ENCODE measurements around the gene SRGAP2C.
"Not testable (repeated sequence)": the region's sequence is repeated elsewhere in the genome, so short reads cannot be mapped to it uniquely, and the experiment has no call there.

DNA sequence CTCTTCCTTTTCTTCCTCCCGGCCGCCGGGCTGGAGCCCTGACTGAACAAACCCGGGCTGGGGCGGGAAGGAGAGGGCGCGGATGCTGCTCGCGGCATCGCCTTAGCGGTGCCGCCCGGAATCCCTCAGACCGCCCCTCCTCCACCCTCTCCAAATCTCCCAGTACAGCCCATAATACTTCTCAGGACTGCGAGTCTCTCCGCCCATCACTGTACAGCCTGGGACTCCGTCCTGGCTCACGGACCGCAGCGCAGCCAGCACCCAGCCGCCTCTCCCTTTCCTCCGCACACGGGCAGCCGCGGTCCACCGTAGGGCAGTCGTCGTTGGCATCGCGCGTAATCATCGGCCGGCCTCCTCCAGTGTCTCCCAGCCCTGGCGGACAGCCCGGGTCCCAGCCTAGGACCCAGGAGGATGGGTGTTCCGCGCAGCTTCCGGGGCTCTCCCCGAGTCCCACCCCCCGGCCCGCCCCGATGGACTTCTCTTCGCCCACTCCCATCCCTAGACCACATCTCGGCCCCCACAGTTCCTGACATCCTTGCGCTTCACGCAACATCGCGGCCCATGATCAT lies 449 bp downstream of the SRGAP2C start:
- TF ChIP-seq EP300 (IDR thresholded peaks at IDR 0.05); SMC3 (IDR thresholded peaks at IDR 0.05); POLR2A (IDR thresholded peaks at IDR 0.05; ENCODE audit: low read length); NR3C1 (IDR thresholded peaks at IDR 0.05); RCOR1 (IDR thresholded peaks at IDR 0.05; ENCODE audit: low read depth, low read length); BHLHE40 (IDR thresholded peaks at IDR 0.05; ENCODE audit: low read depth, low read length); RARB (CRISPR knock-in tag; IDR thresholded peaks at IDR 0.05): not testable (repeated sequence)
- TF ChIP-seq, protein P1, sequence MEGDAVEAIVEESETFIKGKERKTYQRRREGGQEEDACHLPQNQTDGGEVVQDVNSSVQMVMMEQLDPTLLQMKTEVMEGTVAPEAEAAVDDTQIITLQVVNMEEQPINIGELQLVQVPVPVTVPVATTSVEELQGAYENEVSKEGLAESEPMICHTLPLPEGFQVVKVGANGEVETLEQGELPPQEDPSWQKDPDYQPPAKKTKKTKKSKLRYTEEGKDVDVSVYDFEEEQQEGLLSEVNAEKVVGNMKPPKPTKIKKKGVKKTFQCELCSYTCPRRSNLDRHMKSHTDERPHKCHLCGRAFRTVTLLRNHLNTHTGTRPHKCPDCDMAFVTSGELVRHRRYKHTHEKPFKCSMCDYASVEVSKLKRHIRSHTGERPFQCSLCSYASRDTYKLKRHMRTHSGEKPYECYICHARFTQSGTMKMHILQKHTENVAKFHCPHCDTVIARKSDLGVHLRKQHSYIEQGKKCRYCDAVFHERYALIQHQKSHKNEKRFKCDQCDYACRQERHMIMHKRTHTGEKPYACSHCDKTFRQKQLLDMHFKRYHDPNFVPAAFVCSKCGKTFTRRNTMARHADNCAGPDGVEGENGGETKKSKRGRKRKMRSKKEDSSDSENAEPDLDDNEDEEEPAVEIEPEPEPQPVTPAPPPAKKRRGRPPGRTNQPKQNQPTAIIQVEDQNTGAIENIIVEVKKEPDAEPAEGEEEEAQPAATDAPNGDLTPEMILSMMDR (IDR thresholded peaks at IDR 0.05): not testable (repeated sequence)
